Subcutaneous abdominal adipose tissue (tissue), 5 donors: Measurements from ENCODE around the gene ABHD13.
"Not testable (repeated sequence)": the region's sequence is repeated elsewhere in the genome, so short reads cannot be mapped to it uniquely, and the experiment has no call there.

ENCODE experiments used
- H3K27ac ChIP-seq: one replicate; pipeline ENCODE4 v1.7.0; 2013; ENCODE audit warnings: low read depth, mild to moderate bottlenecking, inconsistent platforms, low read length, moderate library complexity
- H3K27me3 ChIP-seq, 5 donors: one replicate each; pipeline ENCODE4 v1.7.0; 2013; ENCODE audit warnings: low read length in 5 of 5, inconsistent platforms in 1 of 5; ENCODE audit not compliant: control insufficient read depth in 5 of 5, insufficient read depth in 4 of 5
- H3K36me3 ChIP-seq, 5 donors: one replicate each; pipeline ENCODE4 v1.7.0; 2013; ENCODE audit warnings: low read length in 5 of 5; ENCODE audit not compliant: control insufficient read depth in 5 of 5, insufficient read depth in 5 of 5
- H3K4me1 ChIP-seq, 5 donors: one replicate each; pipeline ENCODE4 v1.7.0; 2013; ENCODE audit warnings: low read length in 5 of 5, mild to moderate bottlenecking in 3 of 5, moderate library complexity in 1 of 5; ENCODE audit not compliant: control insufficient read depth in 5 of 5, insufficient read depth in 5 of 5
- H3K4me3 ChIP-seq, 5 donors: one replicate each; pipeline ENCODE4 v1.7.0; 2013; ENCODE audit warnings: low read length in 5 of 5, low read depth in 1 of 5
- H3K9ac ChIP-seq, 5 donors: one replicate each; pipeline ENCODE4 v1.7.0; 2013; ENCODE audit warnings: low read length in 5 of 5, mild to moderate bottlenecking in 4 of 5, moderate library complexity in 3 of 5
- H3K9me3 ChIP-seq, 5 donors: one replicate each; pipeline ENCODE4 v1.7.0; 2013; ENCODE audit warnings: low read length in 5 of 5; ENCODE audit not compliant: control insufficient read depth in 5 of 5
- donor health status: healthy.
- donor health status: healthy.
- donor health status: healthy.
- donor health status: healthy.
- donor health status: healthy.

The ABHD13 gene

DNA sequence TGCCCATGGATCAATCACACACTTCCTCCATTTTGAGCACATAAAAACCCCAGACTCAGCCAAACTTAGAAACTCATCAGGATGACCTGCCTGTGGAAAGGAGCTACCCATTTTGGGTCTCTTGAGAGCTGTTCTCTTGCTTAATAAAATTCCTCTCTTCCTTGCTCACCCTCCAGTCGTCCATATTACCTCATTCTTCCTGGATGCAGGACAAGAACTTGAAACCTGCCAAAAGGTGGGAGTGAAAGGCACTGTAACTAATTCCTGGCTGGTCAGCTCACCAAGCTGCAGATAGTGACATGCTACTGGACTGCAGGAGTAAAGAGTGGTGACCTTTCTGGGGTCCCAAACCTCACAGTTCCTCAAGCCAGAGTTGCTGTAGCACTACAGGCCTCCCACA lies 23.0 kb upstream of the ABHD13 start:
- H3K27me3 ChIP-seq = no peaks in the 10 kb centered on the region
- no peaks in the 10 kb centered on the region for H3K36me3 ChIP-seq
- no peak overlapping the region for H3K27ac ChIP-seq
- no peak overlapping the region for H3K9ac ChIP-seq
- H3K4me3 ChIP-seq = peak overlapping the region in 1 of 5 donors; percentile 11
- no peaks in the 10 kb centered on the region for H3K4me1 ChIP-seq
- H3K9me3 ChIP-seq = peaks cover 3 to 15% (median 12%) of the 10 kb centered on the region in 5 donors

DNA sequence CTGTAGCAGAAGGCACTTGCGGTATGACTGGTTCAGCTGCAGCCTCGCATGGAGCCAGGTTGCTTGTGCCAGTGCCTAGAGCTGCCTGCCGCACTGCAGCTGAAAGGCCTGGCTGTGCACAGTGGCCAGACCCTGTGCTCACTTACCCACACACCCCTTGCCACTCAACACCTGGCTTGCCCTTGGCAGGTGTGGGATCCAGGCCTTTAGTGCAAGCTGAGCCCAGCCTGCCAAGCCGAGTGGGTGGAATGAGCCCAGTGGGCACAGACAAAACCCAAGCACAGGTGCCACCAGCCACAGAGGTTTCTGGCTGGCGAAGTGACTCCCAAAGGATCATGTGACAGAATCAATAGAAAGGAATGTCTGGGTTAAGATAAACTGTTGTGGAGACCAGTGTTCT lies 22.3 kb upstream of the ABHD13 start:
- no peaks in the 10 kb centered on the region for H3K27me3 ChIP-seq
- no peak overlapping the region for H3K4me3 ChIP-seq
- H3K36me3 ChIP-seq = no peaks in the 10 kb centered on the region
- H3K9me3 ChIP-seq = peaks cover 3 to 15% (median 12%) of the 10 kb centered on the region in 5 donors
- no peak overlapping the region for H3K27ac ChIP-seq
- H3K4me1 ChIP-seq = no peaks in the 10 kb centered on the region
- no peak overlapping the region for H3K9ac ChIP-seq

DNA sequence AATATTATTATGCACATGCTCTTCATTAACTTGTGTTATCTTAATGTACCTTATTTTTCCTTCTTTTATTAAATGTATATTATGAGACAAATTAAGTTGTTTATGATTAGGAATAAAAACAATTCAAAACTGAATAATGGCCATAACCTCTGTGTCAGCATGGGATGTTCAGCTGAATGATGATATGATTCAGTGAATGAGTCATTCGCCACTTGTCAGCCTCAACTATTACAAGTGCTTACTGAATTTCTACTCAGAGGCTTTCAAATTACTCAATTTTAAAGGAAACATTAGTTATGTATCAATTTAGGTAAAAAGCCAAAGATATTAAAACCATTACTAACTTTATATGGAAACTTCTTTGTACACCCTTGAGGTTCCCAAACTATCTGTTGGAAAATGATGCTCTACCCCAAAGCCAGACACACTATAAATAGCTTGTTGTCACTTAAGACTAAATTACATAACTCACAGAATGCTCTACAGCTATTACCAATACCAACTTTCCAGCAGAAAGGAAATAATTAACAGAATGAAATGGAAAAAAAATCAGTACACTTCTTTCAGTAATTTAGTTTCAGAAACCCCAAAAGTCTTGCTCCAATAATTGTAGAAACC lies 17.3 kb upstream of the ABHD13 start:
- Histone ChIP-seq H3K4me3 (no peak overlapping the region), H3K36me3 (no peaks in the 10 kb centered on the region), H3K27ac (no peak overlapping the region), H3K27me3 (no peaks in the 10 kb centered on the region), H3K9ac (no peak overlapping the region), H3K9me3 (peaks cover 0 to under 1% (median 0%) of the 10 kb centered on the region in 5 donors), H3K4me1 (no peaks in the 10 kb centered on the region)

DNA sequence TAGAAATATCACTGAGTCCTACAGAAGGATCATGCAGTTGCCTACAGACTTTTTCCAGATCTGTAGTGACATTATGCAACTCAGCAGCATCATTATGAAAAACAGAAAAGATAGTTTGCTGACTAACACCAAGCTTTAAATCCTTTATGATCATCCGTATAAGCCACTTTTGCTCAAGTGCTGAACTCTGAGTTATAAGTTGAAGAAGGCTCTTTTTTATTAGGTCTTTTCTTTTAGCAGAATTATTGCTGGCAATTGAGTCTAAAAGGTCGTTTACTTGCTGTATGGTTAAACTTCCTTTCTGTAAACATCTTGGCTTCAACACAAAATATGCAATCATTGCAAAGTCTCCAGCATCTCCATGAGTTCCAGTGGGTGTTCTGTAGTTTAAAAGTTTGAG lies 7.6 kb upstream of the ABHD13 start:
- Histone ChIP-seq H3K27me3 (no peaks in the 10 kb centered on the region), H3K4me3 (no peak overlapping the region), H3K9ac (no peak overlapping the region), H3K36me3 (peaks cover 5 to 26% (median 18%) of the 10 kb centered on the region in 5 donors), H3K4me1 (peaks cover 0 to 9% (median 8%) of the 10 kb centered on the region in 5 donors), H3K9me3 (peaks cover 0 to 6% (median 0%) of the 10 kb centered on the region in 5 donors), H3K27ac (no peak overlapping the region)

DNA sequence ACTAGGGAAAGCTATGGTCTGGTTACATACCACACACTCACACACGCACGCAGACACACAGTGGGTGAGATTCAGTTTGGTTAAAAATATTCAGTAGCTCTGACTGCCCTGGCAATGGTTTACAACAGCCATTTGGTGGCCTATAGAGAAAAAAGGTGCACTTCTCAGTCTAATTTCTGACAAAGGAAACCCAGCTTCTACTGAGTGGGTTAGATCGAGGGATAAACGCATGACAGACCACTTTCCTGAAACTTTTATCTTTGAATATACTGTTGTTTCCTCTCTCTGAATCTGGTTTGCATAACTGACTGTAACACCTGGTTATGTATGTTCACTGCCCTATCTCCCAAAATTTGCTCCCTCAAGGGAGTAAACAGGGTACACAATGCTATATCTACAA lies 5.3 kb upstream of the ABHD13 start:
- Histone ChIP-seq H3K4me3 (no peak overlapping the region), H3K9ac (no peak overlapping the region), H3K4me1 (peaks cover 0 to 28% (median 22%) of the 10 kb centered on the region in 5 donors), H3K27ac (no peak overlapping the region), H3K27me3 (no peaks in the 10 kb centered on the region), H3K36me3 (peaks cover 5 to 26% (median 18%) of the 10 kb centered on the region in 5 donors), H3K9me3 (peaks cover 0 to 6% (median 0%) of the 10 kb centered on the region in 5 donors)

DNA sequence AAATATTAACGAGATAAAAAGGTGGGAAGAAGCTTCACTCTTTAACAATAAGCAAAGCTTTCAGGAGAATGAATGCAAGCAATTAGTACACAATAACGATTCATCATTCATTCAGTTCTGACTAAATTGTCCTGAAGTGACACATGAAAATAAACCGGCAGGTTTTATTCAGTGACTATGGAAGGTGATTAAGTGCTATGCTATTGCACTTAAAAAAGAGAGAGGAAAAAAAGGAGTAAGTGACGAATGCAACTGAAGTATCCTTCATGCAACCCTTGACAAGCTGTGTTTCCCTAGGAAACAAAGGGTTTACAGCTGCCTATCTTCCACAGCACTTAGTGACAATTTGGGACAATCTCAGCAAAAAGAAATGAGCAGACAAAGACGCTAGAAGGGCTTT lies 4.2 kb upstream of the ABHD13 start:
- peaks cover 0 to 4% (median 0%) of the 10 kb centered on the region in 5 donors for H3K9me3 ChIP-seq
- peaks cover 0 to 32% (median 25%) of the 10 kb centered on the region in 5 donors for H3K4me1 ChIP-seq
- H3K27me3 ChIP-seq = no peaks in the 10 kb centered on the region
- H3K27ac ChIP-seq = no peak overlapping the region
- peak overlapping the region in 2 of 5 donors; percentile 16 to 66 for H3K9ac ChIP-seq
- H3K4me3 ChIP-seq = peak overlapping the region in 1 of 5 donors; percentile 61
- peaks cover 5 to 24% (median 18%) of the 10 kb centered on the region in 5 donors for H3K36me3 ChIP-seq

DNA sequence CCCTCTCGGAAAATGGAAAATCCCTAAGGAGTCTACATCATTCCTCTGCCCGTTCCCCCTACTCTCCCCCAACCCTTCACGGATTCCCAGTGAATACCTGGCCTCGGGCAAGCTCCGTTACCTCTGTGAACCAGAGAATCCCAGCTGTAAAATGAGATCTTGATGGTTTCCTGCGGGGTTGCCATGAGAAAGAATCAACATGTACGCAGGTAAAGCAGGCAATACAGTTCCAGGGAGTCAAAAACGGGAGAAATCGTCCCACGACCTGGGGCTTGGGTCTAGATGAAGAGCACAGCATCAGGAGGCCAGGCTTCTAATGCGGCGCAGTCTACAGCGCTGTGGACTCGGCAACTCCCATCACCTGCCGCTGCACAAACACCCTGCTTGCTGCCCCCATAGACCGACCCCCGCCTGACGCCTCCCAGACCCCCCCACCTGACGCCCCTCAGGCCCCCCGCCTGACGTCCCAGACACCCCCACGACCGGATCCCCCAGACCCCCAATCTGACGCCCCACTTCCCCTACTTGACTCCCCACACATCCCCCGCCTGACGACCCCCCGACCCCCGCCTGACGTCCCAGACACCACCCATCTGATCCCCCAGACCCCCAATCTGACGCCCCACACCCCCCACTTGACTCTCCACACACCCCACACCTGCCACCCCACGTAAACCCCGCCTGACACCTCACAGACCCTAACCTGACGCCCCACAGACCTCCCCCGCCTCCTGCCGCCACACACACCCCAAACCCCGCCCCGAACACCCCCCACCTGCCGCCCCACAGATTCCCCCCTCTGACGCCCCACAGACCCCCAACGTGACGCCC lies 3.5 kb upstream of the ABHD13 start:
- Histone ChIP-seq H3K9me3 (no peaks in the 10 kb centered on the region), H3K4me1 (peaks cover 0 to 39% (median 32%) of the 10 kb centered on the region in 5 donors), H3K36me3 (peaks cover 0 to 19% (median 14%) of the 10 kb centered on the region in 5 donors), H3K4me3 (peak overlapping the region in 3 of 5 donors; percentile 43 to 70 (median 61)), H3K9ac (peak overlapping the region in 3 of 5 donors; percentile 16 to 66 (median 64)), H3K27me3 (no peaks in the 10 kb centered on the region), H3K27ac (no peak overlapping the region)

DNA sequence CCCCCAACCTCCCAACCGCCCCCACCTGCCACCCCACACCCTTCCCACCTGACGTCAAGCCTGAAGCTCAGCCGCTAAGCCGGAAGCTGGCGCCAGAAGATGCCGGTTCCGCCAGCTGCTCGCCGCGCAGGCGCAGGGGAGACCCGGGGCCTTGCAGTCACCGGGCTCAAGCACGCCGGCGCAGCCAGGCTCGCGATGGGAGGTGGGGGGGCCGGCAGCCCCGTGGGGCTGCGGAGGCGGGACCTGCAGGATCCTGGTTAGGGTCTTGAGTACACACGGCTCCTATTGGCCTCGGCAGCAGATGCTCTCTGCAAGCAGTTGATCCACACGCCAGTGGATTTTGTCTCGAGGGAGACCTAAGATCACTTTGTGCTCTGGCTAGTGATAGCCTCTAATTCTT lies 2.8 kb upstream of the ABHD13 start, which contains the start of gene LIG4:
Gene LIG4, minus strand, starts transcription at position 101 of the 400 bp plus-strand sequence. CDS start 4,268 bp downstream, outside the sequence.
- peak within 1 kb of the TSS in 3 of 5 donors; percentile 66 to 78 (median 76) for H3K9ac ChIP-seq
- no peaks in the 10 kb centered on the region for H3K9me3 ChIP-seq
- peaks cover 0 to 11% (median 7%) of the 10 kb centered on the region in 5 donors for H3K36me3 ChIP-seq
- H3K4me3 ChIP-seq = peak within 1 kb of the TSS; percentile 59 to 77 (median 73)
- no peak within 1 kb of the TSS for H3K27ac ChIP-seq
- peaks cover 0 to 46% (median 40%) of the 10 kb centered on the region in 5 donors for H3K4me1 ChIP-seq
- H3K27me3 ChIP-seq = no peaks in the 10 kb centered on the region

DNA sequence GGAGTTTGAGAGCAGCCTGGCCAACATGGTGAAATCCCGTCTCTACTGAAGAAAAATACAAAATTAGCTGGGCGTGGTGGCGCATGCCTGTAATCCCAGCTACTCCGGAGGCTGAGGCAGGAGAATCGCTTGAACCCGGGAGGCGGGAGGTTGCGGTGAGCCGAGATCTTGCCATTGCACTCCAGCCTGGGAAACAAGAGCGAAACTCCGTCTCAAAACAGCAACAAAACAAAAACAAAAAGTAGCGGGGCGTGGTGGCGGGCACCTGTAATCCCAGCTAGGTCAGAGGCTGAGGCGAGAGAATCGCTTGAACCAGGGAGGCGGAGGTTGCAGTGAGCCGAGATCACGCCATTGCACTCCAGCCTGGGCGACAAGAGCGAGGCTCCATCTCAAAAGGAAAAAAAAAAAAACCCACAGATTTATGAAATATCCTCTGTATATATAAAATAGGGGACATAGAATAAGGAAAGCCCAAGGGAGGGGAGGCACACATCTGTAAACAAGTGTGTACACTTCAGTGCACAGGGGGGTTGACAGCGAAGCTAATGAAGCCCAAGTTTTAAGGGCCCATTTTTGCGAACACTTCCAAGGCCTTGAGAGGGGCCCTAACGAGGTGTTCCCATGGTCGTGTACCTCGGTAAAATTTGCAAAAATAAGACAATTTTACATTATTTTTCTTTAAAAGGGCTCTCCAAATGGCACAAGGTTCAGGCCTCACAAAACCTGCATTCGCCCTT lies 717 bp upstream of the ABHD13 start:
- Histone ChIP-seq H3K27ac (peak overlapping the region; percentile 85), H3K4me3 (peak overlapping the region; percentile 85 to 92 (median 91)), H3K9ac (peak overlapping the region; percentile 91 to 97 (median 94)), H3K4me1 (peaks cover 0 to 46% (median 41%) of the 10 kb centered on the region in 5 donors)
- not testable (repeated sequence) for H3K27me3 ChIP-seq, H3K36me3 ChIP-seq, H3K9me3 ChIP-seq
